Activated T-helper 2 cell treated with anti-CD3 and anti-CD28 coated beads, Interferon-gamma antibody, Interleukin-2, Interleukin-4, amounts not matched to agents 10 μg/mL and 5 μg/mL and 100 μg/mL, durations not matched to agents 14 hours and 24 hours and 36 hours (primary cell): ENCODE data around the gene PADI1. TPM values are rescaled to one million over a fixed set of nuclear protein-coding genes. Genes with fewer than 3 reads are reported as not detected.

ENCODE experiments used
- DNase-seq: peaks from one replicate; pipeline ENCODE4 v3.0.0; 2021; ENCODE audit warnings: low spot score
- H3K27ac Mint-ChIP-seq: one replicate; pipeline ENCODE4 v1.8.0; 2021; ENCODE audit warnings: mixed read lengths
- H3K27me3 Mint-ChIP-seq: one replicate; pipeline ENCODE4 v1.8.0; 2021; ENCODE audit warnings: low read depth, mixed read lengths
- H3K36me3 Mint-ChIP-seq: one replicate; pipeline ENCODE4 v1.8.0; 2021; ENCODE audit warnings: low read depth, mixed read lengths
- H3K4me1 Mint-ChIP-seq: one replicate; pipeline ENCODE4 v1.8.0; 2021; ENCODE audit warnings: low read depth, mixed read lengths
- H3K4me3 Mint-ChIP-seq: one replicate; pipeline ENCODE4 v1.8.0; 2021; ENCODE audit warnings: low read depth, mild to moderate bottlenecking, moderate library complexity, mixed read lengths
- H3K9me3 Mint-ChIP-seq: one replicate; pipeline ENCODE4 v1.8.0; 2021; ENCODE audit warnings: mixed read lengths
- intact Hi-C: fragments of 100-400 bp; cut with micrococcal nuclease; formaldehyde crosslinking; loops from one replicate; pipeline ENCODE4 v1.15.1; 2023
- total RNA-seq: library from RNA; stranded (reverse); gene quantifications from 2 replicates; pipeline ENCODE4 v1.2.3, GENCODE V29; 2022

The PADI1 gene
- total RNA-seq, 1 donor from 2014 or later, result not detected

DNA sequence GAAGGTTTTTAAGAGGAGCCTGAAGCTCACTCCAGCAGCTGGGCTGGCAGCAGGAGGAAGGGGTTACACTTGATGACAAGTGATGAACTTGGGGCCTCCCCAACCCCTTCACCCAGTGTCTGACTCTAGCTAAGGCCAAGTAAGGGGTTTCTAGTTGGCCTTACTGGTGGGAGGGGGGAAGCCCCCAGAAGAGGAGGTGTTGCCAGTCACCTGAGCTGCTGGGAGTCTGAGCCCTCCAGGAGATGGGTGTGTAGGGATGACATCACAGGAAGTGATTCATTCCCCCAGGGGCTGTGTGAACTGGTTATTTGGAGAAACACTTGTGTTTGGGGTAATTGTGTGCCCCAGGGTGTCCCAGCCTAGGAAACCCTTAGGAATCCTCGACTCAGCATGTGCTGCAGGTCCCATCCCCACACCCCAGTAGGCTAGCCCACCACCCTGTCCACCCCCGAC lies 3.1 kb downstream of the PADI1 start:
- H3K9me3 Mint-ChIP-seq, result no peaks in the 10 kb centered on the region
- H3K4me3 Mint-ChIP-seq, result no peak overlapping the region
- peaks cover 26% of the 10 kb centered on the region for H3K4me1 Mint-ChIP-seq
- H3K27me3 Mint-ChIP-seq, result peaks cover 6% of the 10 kb centered on the region
- intact Hi-C loops, result no loop called here
- no peaks in the 10 kb centered on the region for H3K36me3 Mint-ChIP-seq
- DNase-seq, result peak; percentile 24
- H3K27ac Mint-ChIP-seq, result no peak overlapping the region

GRCh38 chr1:17208546-17208945 lies 3.6 kb downstream of the PADI1 start:
- H3K4me1 Mint-ChIP-seq, result peaks cover 25% of the 10 kb centered on the region
- no peaks in the 10 kb centered on the region for H3K9me3 Mint-ChIP-seq
- no peak for DNase-seq
- intact Hi-C loops, result no loop called here
- peaks cover 11% of the 10 kb centered on the region for H3K27me3 Mint-ChIP-seq
- no peak overlapping the region for H3K4me3 Mint-ChIP-seq
- H3K27ac Mint-ChIP-seq, result no peak overlapping the region
- H3K36me3 Mint-ChIP-seq, result no peaks in the 10 kb centered on the region

DNA sequence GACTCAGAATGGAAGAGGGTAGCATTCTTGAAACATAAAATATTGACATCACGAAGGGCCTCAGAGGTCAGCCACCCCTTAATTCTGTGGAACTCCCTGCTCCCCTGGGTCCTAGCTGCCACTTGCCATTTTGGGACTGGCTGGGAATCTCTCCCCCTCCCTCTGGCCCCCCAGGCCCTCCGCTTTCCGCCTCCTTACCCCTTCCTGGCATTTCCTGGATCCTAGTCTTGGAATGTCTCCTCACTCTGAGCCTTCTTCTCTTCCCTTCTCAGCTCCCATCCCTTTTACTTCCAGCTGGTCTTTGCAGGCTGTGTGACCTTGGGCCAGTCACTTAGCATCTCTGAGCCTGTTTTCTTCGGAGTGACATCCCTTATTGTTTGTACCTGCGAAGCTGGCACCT lies 4.5 kb downstream of the PADI1 start:
- Mint-ChIP-seq H3K36me3 (no peaks in the 10 kb centered on the region), H3K9me3 (no peaks in the 10 kb centered on the region), H3K27ac (no peak overlapping the region), H3K27me3 (peaks cover 19% of the 10 kb centered on the region), H3K4me1 (peaks cover 19% of the 10 kb centered on the region), H3K4me3 (no peak overlapping the region)
- intact Hi-C loops, result no loop called here
- no peak for DNase-seq

GRCh38 chr1:17210176-17210575 lies 5.2 kb downstream of the PADI1 start:
- Mint-ChIP-seq H3K4me1 (peaks cover 18% of the 10 kb centered on the region), H3K27me3 (peaks cover 18% of the 10 kb centered on the region), H3K27ac (no peak overlapping the region), H3K4me3 (no peak overlapping the region), H3K36me3 (no peaks in the 10 kb centered on the region), H3K9me3 (no peaks in the 10 kb centered on the region)
- intact Hi-C loops, result no loop called here
- DNase-seq, result no peak

DNA sequence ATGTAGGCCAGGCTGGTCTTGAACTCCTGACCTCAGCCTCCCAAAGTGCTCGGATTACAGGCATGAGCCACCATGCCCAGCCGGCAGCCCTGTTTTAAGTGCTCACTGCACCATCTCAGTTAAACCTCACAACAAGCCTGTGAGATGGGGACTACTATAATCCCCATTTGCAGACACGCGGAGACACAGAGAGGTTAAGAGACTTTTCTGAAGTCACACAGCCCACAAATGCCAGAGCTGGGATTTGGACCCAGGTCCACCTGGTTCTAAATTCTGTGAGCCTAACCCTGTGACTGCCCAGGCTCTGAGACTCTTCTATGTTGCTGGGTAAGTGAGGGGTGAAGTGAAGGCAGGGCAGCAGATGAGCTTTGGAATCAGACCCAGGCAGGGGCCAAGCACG lies 6.4 kb downstream of the PADI1 start:
- Mint-ChIP-seq H3K9me3 (no peaks in the 10 kb centered on the region), H3K4me1 (peaks cover 18% of the 10 kb centered on the region), H3K4me3 (no peak overlapping the region), H3K27me3 (peaks cover 23% of the 10 kb centered on the region), H3K36me3 (no peaks in the 10 kb centered on the region), H3K27ac (no peak overlapping the region)
- no peak for DNase-seq
- intact Hi-C loops, result no loop called here

- peaks cover 18% of the 10 kb centered on the region for H3K4me1 Mint-ChIP-seq
- intact Hi-C loops, result no loop called here
- H3K36me3 Mint-ChIP-seq, result no peaks in the 10 kb centered on the region
- DNase-seq, result no peak
- peaks cover 23% of the 10 kb centered on the region for H3K27me3 Mint-ChIP-seq
- no peak overlapping the region for H3K4me3 Mint-ChIP-seq
- H3K27ac Mint-ChIP-seq, result no peak overlapping the region
- H3K9me3 Mint-ChIP-seq, result no peaks in the 10 kb centered on the region
Measured at GRCh38 chr1:17212009-17212408, 7.1 kb downstream of the PADI1 start.

- peak; percentile 21 for DNase-seq
- no peak overlapping the region for H3K4me3 Mint-ChIP-seq
- intact Hi-C loops, result no loop called here
- H3K4me1 Mint-ChIP-seq, result peaks cover 14% of the 10 kb centered on the region
- no peaks in the 10 kb centered on the region for H3K9me3 Mint-ChIP-seq
- H3K36me3 Mint-ChIP-seq, result no peaks in the 10 kb centered on the region
- peaks cover 23% of the 10 kb centered on the region for H3K27me3 Mint-ChIP-seq
- no peak overlapping the region for H3K27ac Mint-ChIP-seq
Measured at GRCh38 chr1:17212487-17213121, 7.7 kb downstream of the PADI1 start.

GRCh38 chr1:17213148-17213781 lies 8.3 kb downstream of the PADI1 start:
- no peak overlapping the region for H3K4me3 Mint-ChIP-seq
- intact Hi-C loops, result no loop called here

GRCh38 chr1:17213782-17214148 lies 8.8 kb downstream of the PADI1 start:
- Mint-ChIP-seq H3K27me3 (peaks cover 23% of the 10 kb centered on the region), H3K4me3 (no peak overlapping the region), H3K4me1 (peaks cover 10% of the 10 kb centered on the region), H3K27ac (no peak overlapping the region), H3K36me3 (no peaks in the 10 kb centered on the region), H3K9me3 (no peaks in the 10 kb centered on the region)
- intact Hi-C loops, result no loop called here
- DNase-seq, result no peak

More at GRCh38 chr1:17213148-17213781, 8.3 kb downstream of the PADI1 start:
- H3K36me3 Mint-ChIP-seq, result no peaks in the 10 kb centered on the region
- DNase-seq, result no peak
- peaks cover 23% of the 10 kb centered on the region for H3K27me3 Mint-ChIP-seq
- H3K9me3 Mint-ChIP-seq, result no peaks in the 10 kb centered on the region
- peaks cover 10% of the 10 kb centered on the region for H3K4me1 Mint-ChIP-seq
- H3K27ac Mint-ChIP-seq, result no peak overlapping the region

DNA sequence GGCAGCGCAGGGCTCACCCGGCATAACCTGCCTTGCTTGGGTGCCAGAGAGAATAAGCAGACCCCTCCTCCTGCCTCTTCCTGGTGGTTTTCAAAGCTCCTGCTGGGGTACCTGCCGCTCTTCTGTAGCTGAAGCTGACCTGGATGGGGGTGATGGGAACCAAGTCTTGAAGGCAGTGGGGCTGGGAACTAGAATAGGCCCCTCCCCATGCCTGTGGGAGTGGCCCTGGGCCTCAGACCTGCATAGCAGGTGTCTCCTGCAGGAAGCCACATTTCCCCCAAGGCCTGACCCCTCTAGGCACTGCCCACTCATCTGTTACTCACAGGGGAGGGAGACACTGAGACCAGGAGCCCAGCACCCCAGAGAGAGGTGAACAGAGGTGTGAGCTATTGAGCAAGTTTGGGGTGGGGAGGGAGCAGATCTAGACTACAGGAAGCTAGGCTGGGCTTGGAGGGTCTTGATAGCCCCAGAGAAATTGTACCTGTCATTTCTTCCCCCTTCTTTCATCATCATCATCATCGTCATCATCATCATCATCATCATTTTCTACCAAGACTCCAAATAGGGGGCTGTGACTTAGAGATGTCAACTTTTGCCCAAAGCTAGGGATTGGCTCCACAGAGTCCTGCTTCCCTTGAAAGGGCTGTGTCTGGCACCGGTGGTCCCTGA lies 10.1 kb downstream of the PADI1 start:
- intact Hi-C loops, result no loop called here
- no peaks in the 10 kb centered on the region for H3K9me3 Mint-ChIP-seq
- no peak for DNase-seq
- no peak overlapping the region for H3K4me3 Mint-ChIP-seq
- H3K27ac Mint-ChIP-seq, result no peak overlapping the region
- peaks cover 23% of the 10 kb centered on the region for H3K27me3 Mint-ChIP-seq
- no peaks in the 10 kb centered on the region for H3K36me3 Mint-ChIP-seq
- peaks cover 10% of the 10 kb centered on the region for H3K4me1 Mint-ChIP-seq

DNA sequence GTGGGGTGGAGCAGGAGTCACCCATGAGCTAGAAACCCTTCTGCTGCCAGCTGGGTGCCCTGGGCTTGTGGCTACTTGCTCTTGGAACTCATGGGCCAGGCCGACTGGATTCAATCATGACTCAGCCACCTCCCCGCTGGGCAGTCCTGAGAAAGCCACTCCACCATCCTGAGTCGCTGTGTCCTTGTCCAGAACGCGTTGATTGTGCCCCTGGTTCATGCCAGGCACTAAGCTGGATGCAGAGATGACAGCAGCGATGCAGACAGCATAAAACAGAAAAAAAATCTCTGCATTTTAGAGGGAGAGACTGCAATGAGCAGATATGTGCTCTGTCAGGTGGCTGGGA lies 10.6 kb downstream of the PADI1 start:
- Mint-ChIP-seq H3K4me3 (no peak overlapping the region), H3K9me3 (no peaks in the 10 kb centered on the region), H3K27me3 (peaks cover 23% of the 10 kb centered on the region), H3K27ac (no peak overlapping the region), H3K36me3 (no peaks in the 10 kb centered on the region), H3K4me1 (peaks cover 10% of the 10 kb centered on the region)
- no peak for DNase-seq
- intact Hi-C loops, result no loop called here

DNA sequence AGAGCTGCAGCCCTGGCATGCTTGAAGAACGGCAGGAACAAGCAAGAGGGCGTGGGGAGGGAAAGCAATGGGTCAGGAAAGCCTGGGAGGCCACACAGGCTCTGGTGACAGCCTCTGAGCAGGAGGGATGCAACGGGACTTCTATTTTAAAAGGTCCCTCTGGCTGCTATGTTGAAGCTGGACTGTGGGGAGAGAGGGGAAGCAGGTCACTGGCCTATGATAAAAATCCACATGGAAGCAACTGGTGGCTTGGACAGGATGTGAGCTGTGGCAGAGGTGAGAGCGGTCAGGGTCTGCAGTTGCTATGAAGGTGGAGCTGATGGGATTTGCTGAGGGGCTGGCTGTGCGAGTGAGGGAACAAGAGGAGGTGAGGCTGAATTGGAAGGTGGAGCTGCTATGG lies 11.2 kb downstream of the PADI1 start:
- intact Hi-C loops, result no loop called here
- Mint-ChIP-seq H3K4me1 (peaks cover 10% of the 10 kb centered on the region), H3K36me3 (no peaks in the 10 kb centered on the region), H3K27ac (no peak overlapping the region), H3K9me3 (no peaks in the 10 kb centered on the region), H3K4me3 (no peak overlapping the region), H3K27me3 (peaks cover 23% of the 10 kb centered on the region)
- no peak for DNase-seq

DNA sequence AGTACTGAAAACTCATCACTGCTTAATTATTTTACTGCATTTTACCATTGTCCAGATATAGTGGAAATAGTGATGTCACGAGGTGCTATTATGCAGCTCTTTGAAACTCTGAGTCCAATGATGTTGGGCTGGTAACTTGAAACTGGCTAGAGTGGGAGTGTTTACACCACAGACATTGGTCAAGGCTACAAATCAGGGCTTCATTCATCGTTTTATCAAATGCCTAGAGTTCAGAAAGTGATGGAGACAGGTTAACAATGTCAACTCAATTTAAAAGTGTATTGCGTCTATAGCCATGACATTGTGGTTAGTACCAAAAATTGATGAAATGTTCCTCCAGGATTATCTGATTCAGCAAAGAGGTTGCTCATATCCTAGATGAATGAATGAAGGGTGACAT lies 12.7 kb downstream of the PADI1 start:
- no peak overlapping the region for H3K27ac Mint-ChIP-seq
- no peaks in the 10 kb centered on the region for H3K36me3 Mint-ChIP-seq
- H3K4me3 Mint-ChIP-seq, result no peak overlapping the region
- peaks cover 23% of the 10 kb centered on the region for H3K27me3 Mint-ChIP-seq
- intact Hi-C loops, result no loop called here
- no peaks in the 10 kb centered on the region for H3K9me3 Mint-ChIP-seq
- DNase-seq, result no peak
- H3K4me1 Mint-ChIP-seq, result peaks cover 7% of the 10 kb centered on the region
